GM21447 (cell line): ENCODE data around the gene CXCL16.
"Not testable (repeated sequence)": the region's sequence is repeated elsewhere in the genome, so short reads cannot be mapped to it uniquely, and the experiment has no call there.

Experiments used
- ATAC-seq: cut with Tn5 transposase; IDR thresholded peaks from one replicate; pipeline ENCODE4 v1.9.1; 2021; ENCODE audit not compliant: unreplicated experiment

Gene CXCL16

DNA sequence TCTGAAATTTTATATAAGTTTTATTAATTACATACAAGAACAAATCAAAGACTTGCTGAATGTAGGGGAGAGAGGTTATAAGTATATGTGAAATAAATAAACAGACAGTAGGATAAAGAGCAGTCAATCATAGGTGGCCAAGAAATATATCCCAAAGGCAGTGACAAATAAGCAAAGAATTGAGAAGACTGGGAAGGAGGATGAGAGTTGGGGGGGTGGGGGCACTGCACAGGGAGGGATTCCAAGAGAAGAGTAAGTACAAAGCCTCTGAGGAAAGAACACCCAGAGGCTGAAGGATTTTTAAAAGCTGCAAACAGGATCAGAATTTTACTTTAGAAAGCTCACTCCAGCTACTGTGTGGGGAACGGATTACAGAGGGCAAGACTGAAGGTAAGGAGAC, 38.6 kb downstream of the CXCL16 start:
- ATAC-seq: no peak

DNA sequence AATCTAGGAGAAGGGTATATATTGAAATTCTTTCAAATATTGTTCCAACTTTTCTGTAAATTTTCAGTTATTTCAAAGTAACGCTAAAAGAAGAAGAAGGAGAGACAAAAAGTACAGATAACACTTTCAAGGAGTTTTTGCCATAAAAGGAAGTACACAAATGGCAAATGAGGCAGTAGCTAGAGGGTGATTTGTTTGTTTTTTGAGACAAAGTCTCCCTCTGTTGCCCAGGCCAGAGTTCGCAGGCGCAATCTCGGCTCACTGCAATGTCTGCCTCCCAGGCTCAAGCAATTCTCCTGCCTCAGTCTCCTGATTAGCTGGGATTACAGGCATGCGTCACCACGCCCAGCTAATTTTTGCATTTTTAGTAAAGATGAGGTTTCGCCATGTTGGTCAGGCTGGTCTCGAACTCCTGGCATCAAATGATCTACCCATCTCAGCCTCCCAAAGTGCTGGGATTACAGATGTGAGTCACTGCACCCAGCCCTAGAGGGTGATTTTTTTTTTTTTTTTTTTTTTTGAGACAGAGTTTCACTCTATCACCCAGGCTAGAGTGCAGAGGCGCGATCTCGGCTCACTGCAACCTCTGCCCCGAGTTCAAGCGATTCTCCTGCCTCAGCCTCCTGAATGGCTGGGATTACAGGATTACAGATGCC, 40.2 kb downstream of the CXCL16 start:
- not testable (repeated sequence) for ATAC-seq

DNA sequence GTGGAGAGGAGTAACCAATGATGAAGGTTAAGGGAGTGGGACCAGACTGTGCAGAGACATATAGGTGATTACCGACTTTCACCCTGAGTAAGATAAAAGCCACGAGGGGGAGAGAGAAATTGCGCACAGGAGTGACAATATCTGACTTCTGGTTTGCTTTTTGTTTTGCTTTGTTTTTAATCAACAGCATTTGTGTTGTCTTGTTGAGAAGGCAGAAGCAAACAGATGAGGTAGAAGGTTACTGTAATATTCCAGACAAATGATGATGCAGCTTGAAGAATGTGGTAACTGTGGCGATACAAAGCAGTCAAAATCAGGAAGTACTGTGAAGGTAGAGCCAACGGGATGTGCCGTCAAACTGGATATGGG, 43.3 kb downstream of the CXCL16 start:
- no peak for ATAC-seq

DNA sequence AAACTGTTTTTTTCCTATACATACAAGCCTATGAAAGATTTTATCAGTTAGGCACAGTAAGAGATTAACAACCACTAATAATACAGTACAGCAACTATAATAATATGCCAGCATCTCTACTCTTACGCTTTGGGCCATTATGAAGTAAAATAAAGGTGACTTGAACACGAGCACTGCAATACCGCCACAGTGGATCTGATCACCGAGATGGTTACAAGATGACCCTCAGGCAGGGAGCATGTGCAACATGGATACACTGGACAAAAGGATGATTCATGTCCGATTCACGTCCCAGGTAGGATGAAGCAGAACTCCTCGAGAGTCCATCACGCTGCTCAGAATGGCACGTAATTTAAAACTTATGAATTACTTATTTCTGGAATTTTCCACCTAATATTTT, 46.3 kb downstream of the CXCL16 start:
- no peak for ATAC-seq

DNA sequence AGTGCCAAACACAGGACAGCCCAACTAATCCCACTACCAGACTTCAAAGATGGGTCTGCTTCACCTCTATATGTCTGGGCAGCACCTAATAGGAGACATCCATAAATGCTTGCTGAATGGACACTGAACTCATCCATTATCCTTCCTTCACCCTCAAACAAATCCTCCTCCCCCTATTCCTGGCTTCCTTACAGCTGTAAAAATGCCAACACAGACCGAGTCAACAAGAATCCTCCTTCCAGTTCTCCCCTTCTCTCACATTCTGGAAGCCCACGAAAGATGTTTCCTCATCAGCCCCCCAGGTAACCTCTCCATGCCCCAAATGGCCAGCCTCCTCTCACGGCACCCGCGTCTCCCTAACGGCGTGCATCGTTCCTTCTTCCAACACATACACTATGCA, 48.0 kb downstream of the CXCL16 start:
- no peak for ATAC-seq

DNA sequence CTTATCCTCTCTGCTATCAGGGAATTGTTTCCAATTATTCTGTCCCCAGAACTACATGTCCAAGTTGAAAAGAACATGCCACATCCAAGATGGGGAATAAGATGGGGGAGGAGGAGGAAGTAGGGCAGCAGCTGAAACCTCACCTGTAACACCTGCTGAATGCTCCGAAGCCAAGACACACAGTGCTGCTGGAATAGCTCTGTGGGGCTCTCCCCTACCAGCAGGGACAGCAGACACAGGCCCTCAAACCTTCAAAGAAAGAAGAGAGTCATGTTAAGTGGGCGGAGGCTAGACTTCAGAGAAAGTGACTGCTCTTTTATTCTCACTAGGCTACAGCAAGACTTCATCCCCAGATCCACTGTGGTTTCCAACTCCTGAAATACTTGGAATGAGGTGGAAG, 49.0 kb downstream of the CXCL16 start:
- no peak for ATAC-seq

DNA sequence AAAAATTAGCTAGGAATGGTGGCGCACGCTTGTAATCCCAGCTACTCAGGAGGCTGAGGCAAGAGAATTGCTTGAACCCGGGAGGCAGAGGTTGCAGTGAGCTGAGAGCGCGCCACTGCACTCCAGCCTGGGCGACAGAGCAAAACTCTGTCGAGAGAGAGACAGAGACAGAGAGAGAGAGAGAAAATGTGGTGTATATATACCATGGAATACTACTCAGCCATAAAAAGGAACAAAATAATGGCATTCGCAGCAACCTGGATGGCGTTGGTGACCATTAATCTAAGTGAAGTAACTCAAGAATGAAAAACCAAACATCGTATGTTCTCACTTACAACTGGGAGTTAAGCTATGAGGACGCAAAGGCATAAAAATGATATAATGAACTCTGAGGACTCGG, 49.9 kb downstream of the CXCL16 start:
- ATAC-seq: not testable (repeated sequence)

DNA sequence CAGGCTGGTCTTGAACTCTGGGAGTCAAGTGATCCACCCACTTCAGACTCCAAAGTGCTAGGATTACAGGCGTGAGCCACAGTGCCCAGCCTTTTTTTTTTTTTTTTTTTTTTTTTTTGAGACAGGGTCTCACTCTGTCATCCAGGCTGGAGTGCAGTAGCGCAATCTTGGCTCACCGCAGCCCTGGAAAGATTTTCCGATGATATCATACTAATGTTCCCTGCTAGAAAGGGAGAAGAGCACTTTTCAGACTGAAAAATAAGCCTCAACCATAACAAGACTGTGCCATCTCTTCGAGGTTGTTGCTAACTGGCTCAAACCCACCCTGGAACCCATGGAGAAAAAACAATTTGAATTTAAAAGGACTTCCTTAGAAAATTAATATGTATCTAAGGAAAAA, 56.0 kb downstream of the CXCL16 start:
- not testable (repeated sequence) for ATAC-seq
